KOPT-K1 (cell line): ENCODE data around the gene LRP6.

Experiments used
- H3K27ac ChIP-seq: fragments of 200-600 bp; sonication (generic); 2 replicates; pipeline ENCODE4 v1.5.1; 2016; ENCODE audit warnings: antibody characterized with exemption, mild to moderate bottlenecking, low read depth, low read length; ENCODE audit not compliant: poor library complexity, severe bottlenecking
- H3K36me3 ChIP-seq: fragments of 200-600 bp; sonication (generic); 2 replicates; pipeline ENCODE4 v1.5.1; 2017; ENCODE audit warnings: antibody characterized with exemption, mild to moderate bottlenecking, low read length, moderate library complexity; ENCODE audit not compliant: insufficient read depth
- H3K9me3 ChIP-seq: fragments of 200-600 bp; sonication (generic); 2 replicates; pipeline ENCODE4 v1.5.1; 2017; ENCODE audit warnings: antibody characterized with exemption, low read length, mild to moderate bottlenecking; ENCODE audit not compliant: insufficient read depth, poor library complexity, severe bottlenecking

LRP6 gene

GRCh38 chr12:12191008-12191407, 75.8 kb downstream of the LRP6 start:
- no peaks in the 10 kb centered on the region for H3K36me3 ChIP-seq
- H3K9me3 ChIP-seq: no peaks in the 10 kb centered on the region
- no peak overlapping the region for H3K27ac ChIP-seq

- H3K36me3 ChIP-seq: no peaks in the 10 kb centered on the region
- no peaks in the 10 kb centered on the region for H3K9me3 ChIP-seq
- H3K27ac ChIP-seq: no peak overlapping the region
Observed at GRCh38 chr12:12190087-12190809, 76.6 kb downstream of the LRP6 start.

GRCh38 chr12:12185414-12185813, 81.4 kb downstream of the LRP6 start:
- Histone ChIP-seq H3K27ac (no peak overlapping the region), H3K9me3 (no peaks in the 10 kb centered on the region), H3K36me3 (peaks cover 9% of the 10 kb centered on the region)

GRCh38 chr12:12182703-12183365, 84.0 kb downstream of the LRP6 start:
- H3K36me3 ChIP-seq: peaks cover 11% of the 10 kb centered on the region
- H3K27ac ChIP-seq: no peak overlapping the region

GRCh38 chr12:12181511-12181910, 85.3 kb downstream of the LRP6 start:
- peaks cover 11% of the 10 kb centered on the region for H3K36me3 ChIP-seq
- no peaks in the 10 kb centered on the region for H3K9me3 ChIP-seq
- H3K27ac ChIP-seq: no peak overlapping the region

More at GRCh38 chr12:12182703-12183365, 84.0 kb downstream of the LRP6 start:
- H3K9me3 ChIP-seq: no peaks in the 10 kb centered on the region

- H3K27ac ChIP-seq: no peak overlapping the region
- H3K9me3 ChIP-seq: no peaks in the 10 kb centered on the region
- peaks cover 11% of the 10 kb centered on the region for H3K36me3 ChIP-seq
Observed at GRCh38 chr12:12180575-12180974, 86.3 kb downstream of the LRP6 start.

- Histone ChIP-seq H3K27ac (no peak overlapping the region), H3K36me3 (peaks cover 11% of the 10 kb centered on the region), H3K9me3 (no peaks in the 10 kb centered on the region)
Observed at GRCh38 chr12:12180136-12180535, 86.7 kb downstream of the LRP6 start.

GRCh38 chr12:12178559-12178958, 88.3 kb downstream of the LRP6 start:
- H3K27ac ChIP-seq: no peak overlapping the region

GRCh38 chr12:12176402-12176801, 90.4 kb downstream of the LRP6 start:
- Histone ChIP-seq H3K9me3 (no peaks in the 10 kb centered on the region), H3K27ac (no peak overlapping the region)

More at GRCh38 chr12:12178559-12178958, 88.3 kb downstream of the LRP6 start:
- peaks cover 11% of the 10 kb centered on the region for H3K36me3 ChIP-seq
- H3K9me3 ChIP-seq: no peaks in the 10 kb centered on the region

GRCh38 chr12:12171991-12172511, 94.8 kb downstream of the LRP6 start:
- Histone ChIP-seq H3K27ac (no peak overlapping the region), H3K9me3 (no peaks in the 10 kb centered on the region), H3K36me3 (no peaks in the 10 kb centered on the region)

More at GRCh38 chr12:12176402-12176801, 90.4 kb downstream of the LRP6 start:
- H3K36me3 ChIP-seq: peaks cover 11% of the 10 kb centered on the region

- no peaks in the 10 kb centered on the region for H3K9me3 ChIP-seq
- 0 out of 2 replicates have a peak, but pooled peaks cover 3% of the 10 kb centered on the region for H3K36me3 ChIP-seq
- no peak overlapping the region for H3K27ac ChIP-seq
Observed at GRCh38 chr12:12167847-12168246, 99.0 kb downstream of the LRP6 start.

- H3K27ac ChIP-seq: no peak overlapping the region
- no peaks in the 10 kb centered on the region for H3K9me3 ChIP-seq
- H3K36me3 ChIP-seq: 0 out of 2 replicates have a peak, but pooled peaks cover 3% of the 10 kb centered on the region
Observed at GRCh38 chr12:12166751-12167150, 100.1 kb downstream of the LRP6 start.

- peaks cover 9% of the 10 kb centered on the region; the same call in 1 of the 2 replicates for H3K36me3 ChIP-seq
- H3K27ac ChIP-seq: no peak overlapping the region
- H3K9me3 ChIP-seq: no peaks in the 10 kb centered on the region
Observed at GRCh38 chr12:12159988-12160387, 106.9 kb downstream of the LRP6 start.

GRCh38 chr12:12158858-12159257, 108.0 kb downstream of the LRP6 start:
- Histone ChIP-seq H3K36me3 (peaks cover 7% of the 10 kb centered on the region; the same call in 1 of the 2 replicates), H3K27ac (no peak overlapping the region), H3K9me3 (no peaks in the 10 kb centered on the region)

- Histone ChIP-seq H3K27ac (no peak overlapping the region), H3K9me3 (no peaks in the 10 kb centered on the region), H3K36me3 (peaks cover 6% of the 10 kb centered on the region; the same call in 1 of the 2 replicates)
Observed at GRCh38 chr12:12157424-12157823, 109.4 kb downstream of the LRP6 start.
